OCI-LY7 (cell line): Measurements from ENCODE around the gene BNIPL.

Source experiments
- CTCF ChIP-seq: fragments of 200-600 bp; sonication (generic); conservative IDR thresholded peaks from 2 replicates; pipeline ENCODE4 v1.5.1; 2014; ENCODE audit warnings: mild to moderate bottlenecking, antibody characterized with exemption, low read length, moderate library complexity, mixed read lengths
- EZH2phosphoT487 ChIP-seq: fragments of 200-600 bp; sonication (generic); IDR thresholded peaks from 2 replicates; pipeline ENCODE4 v1.6.1; 2018; ENCODE audit warnings: low read depth, borderline replicate concordance, mild to moderate bottlenecking, mixed run types, antibody characterized with exemption, low read length, moderate library complexity, mixed read lengths

GRCh38 chr1:150997126-150997872, 39.1 kb upstream of the BNIPL start:
- TF ChIP-seq EZH2phosphoT487 (no peak), CTCF (no peak)
